Limb (tissue), 2 donors: ENCODE data around the gene RAD52.

ENCODE experiments used
- DNase-seq, 2 donors: peaks; one replicate each; pipeline ENCODE4 v3.0.0-alpha.2; 2016; ENCODE audit errors: extremely low spot score in 2 of 2

The RAD52 gene

GRCh38 chr12:913919-914698 lies 35.4 kb downstream of the RAD52 start:
- no peak for DNase-seq

GRCh38 chr12:912466-913235 lies 36.8 kb downstream of the RAD52 start:
- DNase-seq: no peak

- DNase-seq: no peak
Measured at GRCh38 chr12:911191-911826, 38.2 kb downstream of the RAD52 start.

GRCh38 chr12:910416-910815 lies 39.1 kb downstream of the RAD52 start:
- DNase-seq: no peak

GRCh38 chr12:909861-910260 lies 39.6 kb downstream of the RAD52 start:
- no peak for DNase-seq

- DNase-seq: no peak
Measured at GRCh38 chr12:907413-908185, 41.9 kb downstream of the RAD52 start.

GRCh38 chr12:906062-906585 lies 43.4 kb downstream of the RAD52 start:
- no peak for DNase-seq

GRCh38 chr12:905261-906031 lies 44.0 kb downstream of the RAD52 start:
- DNase-seq: no peak

- no peak for DNase-seq
Measured at GRCh38 chr12:904010-904414, 45.5 kb downstream of the RAD52 start.

GRCh38 chr12:903055-903454 lies 46.4 kb downstream of the RAD52 start:
- no peak for DNase-seq

GRCh38 chr12:902581-902980 lies 46.9 kb downstream of the RAD52 start:
- DNase-seq: no peak

- no peak for DNase-seq
Measured at GRCh38 chr12:897386-897785, 52.1 kb downstream of the RAD52 start.

- no peak for DNase-seq
Measured at GRCh38 chr12:896031-896430, 53.5 kb downstream of the RAD52 start.

GRCh38 chr12:894226-894625 lies 55.3 kb downstream of the RAD52 start:
- no peak for DNase-seq

GRCh38 chr12:886206-886605 lies 63.3 kb downstream of the RAD52 start:
- DNase-seq: no peak

- DNase-seq: no peak
Measured at GRCh38 chr12:885701-886100, 63.8 kb downstream of the RAD52 start.

GRCh38 chr12:884746-885414 lies 64.6 kb downstream of the RAD52 start:
- no peak for DNase-seq

- no peak for DNase-seq
Measured at GRCh38 chr12:880656-881055, 68.8 kb downstream of the RAD52 start.

GRCh38 chr12:879641-880040 lies 69.9 kb downstream of the RAD52 start:
- no peak for DNase-seq

- DNase-seq: no peak
Measured at GRCh38 chr12:873954-874353, 75.5 kb downstream of the RAD52 start.
